NCI-H510A (cell line): Measurements from ENCODE around the gene SLIRP.
"Not testable (repeated sequence)": the region's sequence is repeated elsewhere in the genome, so short reads cannot be mapped to it uniquely, and the experiment has no call there.

Source experiments
- DNase-seq: peaks from one replicate; lab custom pipeline; 2025; lab: John Stamatoyannopoulos, UW

Gene SLIRP

DNA sequence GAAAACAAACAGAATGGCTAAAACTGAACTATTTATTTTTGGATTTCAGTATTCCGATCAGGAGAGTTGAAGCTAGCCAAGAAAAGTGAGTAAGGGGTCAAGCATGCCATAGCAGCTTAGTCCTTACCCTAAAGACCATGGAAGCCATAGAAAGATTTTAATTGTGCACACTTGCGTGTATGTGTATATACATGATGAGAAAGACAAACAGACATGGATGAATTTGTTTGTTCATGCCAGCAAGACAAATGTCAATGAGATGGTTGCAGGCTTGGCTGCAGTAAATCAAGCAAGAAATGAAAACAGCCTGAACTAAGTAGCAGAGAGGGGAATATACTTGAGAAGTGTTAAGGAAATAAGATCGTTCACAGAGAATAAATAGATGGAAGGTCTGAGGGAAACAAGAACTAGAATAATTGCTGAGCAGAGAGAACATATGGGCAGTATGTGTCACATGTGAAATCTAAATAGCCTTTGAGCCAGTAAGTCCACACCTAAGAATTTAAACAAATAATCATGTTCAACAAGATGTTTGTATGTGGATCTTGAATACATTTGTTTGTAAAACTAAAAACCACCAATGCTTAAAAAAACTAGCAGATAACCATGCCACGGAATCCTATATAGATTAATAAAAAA lies 38.3 kb downstream of the SLIRP start:
- peak; percentile 15 for DNase-seq

DNA sequence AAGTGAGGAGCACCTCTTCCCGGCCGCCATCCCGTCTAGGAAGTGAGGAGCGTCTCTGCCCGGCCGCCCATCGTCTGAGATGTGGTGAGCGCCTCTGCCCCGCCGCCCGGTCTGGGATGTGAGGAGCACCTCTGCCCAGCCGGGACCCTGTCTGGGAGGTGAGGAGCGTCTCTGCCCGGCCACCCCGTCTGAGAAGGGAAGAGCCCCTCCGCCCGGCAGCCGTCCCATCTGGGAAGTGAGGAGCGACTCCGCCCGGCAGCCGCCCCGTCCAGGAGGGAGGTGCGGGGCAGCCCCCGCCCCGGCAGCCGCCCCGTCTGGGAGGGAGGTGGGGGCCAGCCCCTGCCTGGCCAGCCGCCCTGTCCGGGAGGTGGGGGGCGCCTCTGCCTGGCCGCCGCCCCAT lies 39.5 kb downstream of the SLIRP start:
- DNase-seq = not testable (repeated sequence)

DNA sequence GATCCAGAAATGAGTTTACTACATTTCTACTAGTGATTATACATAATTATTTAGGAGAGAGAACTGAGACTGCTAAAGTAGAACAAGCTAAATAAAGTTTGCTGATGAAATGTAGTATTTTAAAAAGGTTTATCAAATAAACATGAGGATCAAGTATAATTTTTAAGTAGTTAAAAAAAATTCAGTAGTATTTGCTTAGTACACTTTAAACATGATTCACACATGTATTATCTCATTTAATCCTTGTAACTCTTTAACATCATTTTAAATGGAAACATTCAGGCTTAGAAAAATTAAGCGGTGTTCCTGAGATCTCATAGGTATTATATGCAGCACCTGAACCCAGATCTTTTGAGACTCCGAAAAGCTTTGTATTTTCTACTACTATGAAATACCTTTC lies 44.4 kb downstream of the SLIRP start:
- no peak for DNase-seq

DNA sequence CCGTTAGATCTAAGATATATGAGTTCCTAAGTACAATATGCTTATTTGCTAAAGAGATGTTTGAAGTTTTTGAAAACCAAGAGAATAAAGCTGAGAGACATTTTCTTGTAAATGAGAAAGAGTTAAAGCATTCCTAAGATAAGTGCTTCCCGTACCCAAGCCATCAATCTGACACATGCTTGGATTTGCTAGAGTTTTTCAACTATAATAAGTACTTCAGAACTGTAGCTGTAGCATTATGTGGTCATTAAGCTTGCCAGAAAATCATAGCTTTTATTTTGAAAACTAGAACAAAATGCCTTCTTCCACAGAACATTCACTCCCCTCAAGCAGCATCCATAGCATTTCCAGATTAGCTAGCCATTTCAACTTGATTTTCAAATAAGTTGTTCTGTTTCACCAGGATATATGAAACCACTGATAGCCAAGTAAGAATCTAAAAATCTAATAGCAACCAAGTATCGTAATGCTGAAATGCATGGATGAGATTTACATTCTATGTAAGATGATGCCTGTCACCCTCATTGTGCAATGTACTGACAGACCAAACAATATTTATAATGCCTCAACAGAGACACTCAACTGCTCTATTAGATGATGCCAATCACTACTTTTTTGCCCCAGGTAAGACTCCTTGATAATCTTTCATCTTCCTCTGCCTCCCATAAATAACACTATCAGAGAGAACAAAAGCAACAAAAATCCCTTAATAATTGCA lies 45.1 kb downstream of the SLIRP start:
- DNase-seq = no peak

DNA sequence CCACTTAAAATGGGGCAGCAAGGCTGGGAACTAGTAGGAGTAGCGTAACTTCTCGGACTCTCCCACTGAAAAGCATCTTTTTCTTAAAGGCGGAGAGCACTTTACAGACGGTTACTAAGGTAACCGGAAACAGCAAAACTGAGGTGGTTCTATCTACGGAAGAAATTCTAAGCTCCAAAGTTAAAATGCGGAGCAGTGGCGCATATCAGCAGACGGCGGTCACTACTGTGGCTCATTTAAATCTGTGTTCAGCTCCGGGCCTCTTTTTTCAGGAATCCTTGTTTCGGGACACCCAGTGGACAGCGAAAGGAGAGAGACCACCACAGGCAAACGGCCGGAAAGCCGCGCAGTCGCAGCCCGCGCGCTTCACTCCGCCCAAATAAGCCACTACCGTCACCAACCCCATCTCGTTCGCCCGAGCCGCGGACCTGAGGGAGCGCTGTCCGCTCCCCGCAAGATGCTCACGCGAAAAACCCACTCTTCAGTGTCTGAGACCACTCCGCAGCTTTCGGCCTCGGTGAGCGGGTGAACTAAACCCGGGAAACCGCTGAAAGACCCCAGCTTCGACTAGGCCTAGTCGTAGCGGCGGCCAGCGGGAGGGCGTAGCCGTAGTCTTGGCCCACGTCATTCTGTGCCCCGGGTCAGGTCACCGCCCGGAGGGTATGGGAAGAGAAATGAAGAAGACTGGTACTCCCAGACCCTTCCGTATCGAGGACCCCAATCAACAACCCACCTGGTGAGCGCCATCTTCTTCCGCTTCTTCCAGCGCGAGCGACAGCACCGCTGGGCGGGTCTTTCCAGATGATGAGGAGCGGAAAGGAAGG lies 52.7 kb downstream of the SLIRP start, which contains the start of gene SNW1:
SNW1 (minus strand) TSS at position 776 of the 824 bp plus-strand sequence; CDS start at position 747, 29 bp downstream.
- peak; percentile 90 for DNase-seq

DNA sequence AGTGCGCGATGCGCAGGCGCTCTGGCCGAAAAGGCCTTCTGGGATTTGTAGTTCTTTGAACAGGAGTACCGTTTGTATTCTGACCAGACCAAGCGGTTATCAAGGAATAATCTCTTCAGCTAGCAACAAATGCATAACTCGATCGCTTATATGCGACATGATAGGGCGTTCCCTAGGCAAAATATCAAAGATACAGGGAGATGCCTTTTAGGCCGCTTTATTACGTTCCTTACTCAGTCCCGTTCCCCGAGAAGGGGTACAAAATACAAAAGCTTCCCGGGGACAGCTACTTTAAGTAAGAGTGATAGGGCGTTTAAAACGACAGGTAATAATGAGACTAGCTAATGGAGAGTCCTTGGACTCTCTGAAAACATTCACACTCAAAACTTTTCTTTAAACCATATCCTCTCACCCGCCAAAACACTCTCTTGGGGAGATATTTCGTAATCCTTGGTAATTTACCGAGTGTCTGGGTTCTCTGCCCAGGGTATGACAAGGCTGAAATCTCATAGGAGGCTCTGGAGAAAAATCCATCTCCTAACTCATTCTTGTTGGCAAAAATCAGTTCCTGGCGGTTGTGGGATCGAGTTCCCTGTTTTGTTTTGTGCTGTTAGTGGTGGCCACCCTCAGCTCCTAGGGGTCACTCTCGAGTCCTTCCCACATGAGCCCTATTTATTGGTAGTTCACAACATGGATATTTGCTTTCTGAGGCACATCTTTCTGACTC lies 53.5 kb downstream of the SLIRP start:
- peak; percentile 10 for DNase-seq

DNA sequence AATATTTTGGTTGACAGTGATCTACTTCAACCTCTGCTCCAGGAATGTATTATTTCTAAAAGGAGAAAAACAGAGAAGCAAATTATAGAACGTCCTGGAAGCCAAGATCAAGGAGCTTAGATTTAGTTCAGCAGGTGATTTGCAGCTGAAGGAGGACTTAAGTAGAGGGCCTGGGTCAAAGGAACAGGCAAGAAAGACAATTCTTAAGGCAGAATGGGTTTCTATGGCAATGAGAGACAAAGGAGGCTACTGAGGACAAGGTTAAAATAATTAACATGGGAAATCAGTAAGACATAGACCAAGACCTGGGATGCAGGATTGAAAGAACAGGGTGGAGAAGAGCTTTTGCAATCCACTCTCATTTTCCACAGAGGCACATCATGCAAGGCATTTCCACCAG lies 55.4 kb downstream of the SLIRP start:
- no peak for DNase-seq

DNA sequence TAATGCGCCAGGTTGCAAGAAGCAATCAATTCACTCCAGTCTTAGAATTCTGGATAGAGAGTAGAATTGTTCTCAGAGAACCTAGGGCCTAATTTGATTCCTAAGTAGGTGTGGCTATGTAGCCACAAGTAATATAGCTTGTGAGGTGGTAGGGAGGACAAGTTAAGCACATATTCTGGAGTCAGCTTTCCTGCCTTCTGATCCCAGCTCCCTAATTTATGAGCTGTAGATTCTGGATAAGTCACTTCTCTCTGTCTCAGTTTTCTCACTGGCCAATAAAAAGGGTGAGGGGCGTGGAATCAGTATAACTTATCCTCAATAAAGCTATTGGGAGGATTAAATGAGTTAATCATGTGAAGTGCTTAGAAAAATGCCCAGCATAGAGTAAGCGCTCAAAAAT lies 56.1 kb downstream of the SLIRP start:
- DNase-seq = no peak
